GM13976 (cell line): ENCODE results near the gene ERN2.

Source experiments
- DNase-seq: peaks from one replicate; pipeline ENCODE4 v3.0.0; 2012; ENCODE audit warnings: low spot score
- CTCF ChIP-seq: IDR thresholded peaks from 2 replicates; pipeline ENCODE4 v1.5.1; 2012; ENCODE audit warnings: borderline replicate concordance, mild to moderate bottlenecking; ENCODE audit not compliant: insufficient read depth; ENCODE audit errors: extremely low read depth, missing control alignments, control extremely low read depth
- in situ Hi-C: fragments of 300-500 bp; cut with MboI; formaldehyde crosslinking; loops from one replicate; pipeline ENCODE4 v1.12.0; 2022; ENCODE audit warnings: low sequenced_read_pairs, mixed read lengths, inconsistent platforms; ENCODE audit not compliant: unreplicated experiment

Gene ERN2

GRCh38 chr16:23667355-23667659 lies 45.7 kb downstream of the ERN2 start:
- no peak for DNase-seq
- TF ChIP-seq CTCF = no peak
- in situ Hi-C loops = no loop called here

- no peak for TF ChIP-seq CTCF
Observed at GRCh38 chr16:23666571-23667354, 46.3 kb downstream of the ERN2 start.

DNA sequence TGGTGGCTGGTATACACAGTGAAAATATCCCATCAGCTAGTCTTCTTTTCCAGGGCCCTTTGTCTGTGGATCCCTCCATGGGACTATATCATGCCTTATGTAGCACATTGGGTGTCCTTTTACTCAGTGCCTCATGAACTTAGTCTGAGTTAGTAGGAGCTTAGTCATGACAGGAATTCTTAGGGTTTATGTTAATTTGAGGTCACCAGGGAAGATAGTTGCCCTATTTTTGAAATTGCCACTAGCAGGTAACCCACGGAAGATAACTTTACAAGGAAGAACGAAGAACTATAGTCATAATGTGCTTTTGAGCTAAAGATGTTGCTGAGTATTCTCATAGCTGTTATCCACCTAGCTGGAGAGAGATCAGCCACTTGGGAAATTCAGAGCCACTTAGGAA lies 49.1 kb downstream of the ERN2 start:
- no peak for DNase-seq
- in situ Hi-C loops = no loop called here

More at GRCh38 chr16:23666571-23667354, 46.3 kb downstream of the ERN2 start:
- DNase-seq = no peak
- in situ Hi-C loops = no loop called here

GRCh38 chr16:23651943-23652468 lies 61.0 kb downstream of the ERN2 start:
- in situ Hi-C loops = no loop called here
- peak; percentile 38 for DNase-seq
- no peak for TF ChIP-seq CTCF

More for the DNA sequence above, 49.1 kb downstream of the ERN2 start:
- no peak for TF ChIP-seq CTCF

DNA sequence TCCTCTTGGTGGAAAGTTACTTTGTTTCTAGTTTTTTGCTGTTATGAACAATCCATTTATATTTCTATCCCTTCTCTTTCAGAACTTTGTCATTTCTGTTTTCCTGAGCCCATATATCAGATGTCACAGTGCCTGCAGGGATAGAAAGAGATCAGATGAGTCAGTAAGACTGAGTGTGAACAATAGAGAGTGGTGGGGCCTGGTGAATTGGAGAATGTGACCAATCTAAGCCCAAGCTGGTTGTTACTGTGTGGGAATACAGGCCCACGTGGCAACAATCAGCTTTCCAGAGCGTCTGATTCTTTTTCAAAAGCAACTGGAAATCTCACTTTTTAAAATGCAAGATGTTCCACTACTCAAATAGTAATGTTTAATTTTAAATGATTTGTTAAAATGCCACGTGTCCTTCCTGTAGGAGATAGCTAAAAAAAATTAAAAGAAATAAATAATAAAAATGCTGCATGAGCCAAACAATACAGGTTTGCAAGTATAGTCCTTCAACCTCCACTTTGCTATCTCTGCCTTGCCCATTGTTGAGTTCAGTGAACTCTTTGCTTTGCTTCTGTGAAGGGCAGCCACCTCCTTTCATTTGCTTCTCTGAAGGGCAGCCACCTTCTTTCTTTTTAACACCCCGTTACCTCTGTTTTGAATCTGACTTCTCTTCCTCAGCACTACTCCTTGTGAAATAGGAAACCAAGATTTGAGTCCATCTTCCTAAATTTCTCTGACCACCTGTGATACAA lies 62.2 kb downstream of the ERN2 start:
- no peak for TF ChIP-seq CTCF
- DNase-seq = no peak

GRCh38 chr16:23642246-23642774 lies 70.7 kb downstream of the ERN2 start:
- DNase-seq = no peak
- no peak for TF ChIP-seq CTCF
- in situ Hi-C loops = no loop called here

More for the DNA sequence above, 62.2 kb downstream of the ERN2 start:
- in situ Hi-C loops = no loop called here
